Body of pancreas (tissue), 4 donors: Measurements from ENCODE around the gene SOX8.

ENCODE experiments used
- CTCF ChIP-seq, 7 experiments: fragments of 450-650 bp in 4 of 7; fragments of 200-600 bp in 3 of 7; sonication (generic) in 3 of 7; IDR thresholded peaks; one replicate each; pipeline ENCODE4 v1.5.1; 2016 to 2019; ENCODE audit warnings: antibody characterized with exemption in 7 of 7
- POLR2A ChIP-seq, 3 donors: fragments of 450-650 bp; IDR thresholded peaks; one replicate each; pipeline ENCODE4 v1.6.1; 2016; ENCODE audit warnings: antibody characterized with exemption in 3 of 3, mild to moderate bottlenecking in 2 of 3

GRCh38 chr16:1005286-1005685 is 23.7 kb downstream of the SOX8 start:
- no peak for TF ChIP-seq CTCF (IDR thresholded peaks at IDR 0.05)
- no peak for TF ChIP-seq POLR2A (IDR thresholded peaks at IDR 0.05)
